Measurements from ENCODE around the gene TNFRSF18.
"Not testable (repeated sequence)": the region's sequence is repeated elsewhere in the genome, so short reads cannot be mapped to it uniquely, and the experiment has no call there.

The TNFRSF18 gene

DNA sequence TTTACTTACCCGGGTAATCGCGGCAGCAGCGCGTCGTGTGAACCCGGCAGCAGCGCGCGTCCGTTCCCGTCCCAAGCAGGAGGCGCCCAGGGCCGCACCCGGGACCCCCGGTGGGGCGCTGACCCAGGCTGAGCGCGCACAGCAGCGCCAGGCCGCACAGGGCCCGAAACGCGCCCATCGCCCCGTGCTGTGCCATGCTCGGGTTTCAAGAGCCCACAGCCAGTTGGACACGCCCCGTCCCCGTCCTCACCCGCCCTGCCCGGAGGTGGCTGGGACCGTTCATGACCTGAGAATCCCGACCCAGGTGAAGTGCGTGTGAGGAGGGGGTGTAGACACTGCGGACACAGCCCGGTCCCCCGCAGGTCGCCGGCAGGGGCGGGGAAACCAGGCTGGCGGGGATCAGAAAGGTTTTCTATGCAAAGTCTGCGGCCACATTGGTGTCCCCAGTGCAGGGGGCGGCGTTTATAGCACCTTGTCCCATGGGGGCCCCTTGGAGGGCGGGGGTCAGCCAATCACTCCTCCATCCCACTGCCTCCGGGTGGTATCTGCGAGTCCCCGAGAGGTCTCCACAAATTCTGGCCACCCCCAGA is at the start of gene TNFRSF18:
TSS of gene TNFRSF18 (minus strand) at position 217 of the 590 bp plus-strand sequence. CDS start at position 196, 21 bp downstream.
- ATAC-seq (ENCODE audit: low read depth) (peak; percentile 48), DNase-seq (ENCODE audit: low spot score in 2 of 2) (peak in 1 of 2 donors; percentile 59)
- Mint-ChIP-seq H3K4me1 (peaks cover 23% of the 10 kb centered on the region), H3K4me3 (peak within 1 kb of the TSS; percentile 80), H3K36me3 (no peaks in the 10 kb centered on the region), H3K27ac (peak within 1 kb of the TSS; percentile 47), H3K27me3 (peaks cover 7% of the 10 kb centered on the region), H3K9me3 (no peaks in the 10 kb centered on the region)

- peaks cover 19% of the 10 kb centered on the region for H3K36me3 Mint-ChIP-seq
- H3K27ac Mint-ChIP-seq = no peak overlapping the region
- peaks cover 13% of the 10 kb centered on the region for H3K4me1 Mint-ChIP-seq
- H3K9me3 Mint-ChIP-seq = no peaks in the 10 kb centered on the region
- DNase-seq (ENCODE audit: low spot score in 2 of 2) = no peak
- no peak for ATAC-seq (ENCODE audit: low read depth)
- H3K4me3 Mint-ChIP-seq = no peak overlapping the region
- H3K27me3 Mint-ChIP-seq = no peaks in the 10 kb centered on the region
Measured at GRCh38 chr1:1255611-1256010, 49.2 kb upstream of the TNFRSF18 start.

- Mint-ChIP-seq H3K4me3 (no peak overlapping the region), H3K36me3 (peaks cover 19% of the 10 kb centered on the region), H3K27me3 (no peaks in the 10 kb centered on the region), H3K27ac (no peak overlapping the region), H3K4me1 (peaks cover 10% of the 10 kb centered on the region), H3K9me3 (no peaks in the 10 kb centered on the region)
- ATAC-seq (ENCODE audit: low read depth) (no peak), DNase-seq (ENCODE audit: low spot score in 2 of 2) (no peak)
Measured at GRCh38 chr1:1255078-1255477, 48.7 kb upstream of the TNFRSF18 start.

GRCh38 chr1:1254667-1254998 is 48.2 kb upstream of the TNFRSF18 start:
- Mint-ChIP-seq H3K36me3 (peaks cover 15% of the 10 kb centered on the region), H3K9me3 (no peaks in the 10 kb centered on the region), H3K4me3 (no peak overlapping the region), H3K27me3 (no peaks in the 10 kb centered on the region), H3K4me1 (peaks cover 10% of the 10 kb centered on the region), H3K27ac (no peak overlapping the region)
- DNase-seq (ENCODE audit: low spot score in 2 of 2) = no peak
- ATAC-seq (ENCODE audit: low read depth) = no peak

GRCh38 chr1:1253972-1254666 is 47.7 kb upstream of the TNFRSF18 start:
- Mint-ChIP-seq H3K27ac (no peak overlapping the region), H3K27me3 (no peaks in the 10 kb centered on the region), H3K4me1 (peaks cover 11% of the 10 kb centered on the region), H3K9me3 (no peaks in the 10 kb centered on the region), H3K4me3 (no peak overlapping the region), H3K36me3 (peaks cover 15% of the 10 kb centered on the region)
- ATAC-seq (ENCODE audit: low read depth) = no peak
- no peak for DNase-seq (ENCODE audit: low spot score in 2 of 2)

DNA sequence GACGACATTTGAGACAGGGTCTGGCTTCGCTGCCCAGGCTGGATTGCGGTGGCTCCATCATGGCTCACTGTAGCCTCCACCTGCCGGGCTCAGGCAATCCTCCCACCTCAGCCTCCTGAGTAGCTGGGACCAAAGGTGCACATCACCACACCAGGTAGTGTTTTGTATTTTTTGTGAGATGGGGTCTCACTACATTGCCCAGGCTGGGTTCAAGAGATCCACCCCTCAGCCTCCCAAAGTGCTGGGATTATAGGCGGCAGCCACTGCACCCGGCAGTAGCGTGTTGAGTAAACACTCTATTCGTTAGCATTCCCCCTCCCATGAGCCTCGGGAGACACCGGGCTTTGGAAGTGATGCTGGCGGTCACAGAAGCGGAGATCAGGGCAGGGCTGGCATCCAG is 46.9 kb upstream of the TNFRSF18 start:
- no peak for DNase-seq (ENCODE audit: low spot score in 2 of 2)
- H3K27ac Mint-ChIP-seq = peak overlapping the region; percentile 60
- peaks cover 15% of the 10 kb centered on the region for H3K36me3 Mint-ChIP-seq
- no peaks in the 10 kb centered on the region for H3K27me3 Mint-ChIP-seq
- no peak overlapping the region for H3K4me3 Mint-ChIP-seq
- ATAC-seq (ENCODE audit: low read depth) = no peak
- H3K4me1 Mint-ChIP-seq = peaks cover 11% of the 10 kb centered on the region
- no peaks in the 10 kb centered on the region for H3K9me3 Mint-ChIP-seq

DNA sequence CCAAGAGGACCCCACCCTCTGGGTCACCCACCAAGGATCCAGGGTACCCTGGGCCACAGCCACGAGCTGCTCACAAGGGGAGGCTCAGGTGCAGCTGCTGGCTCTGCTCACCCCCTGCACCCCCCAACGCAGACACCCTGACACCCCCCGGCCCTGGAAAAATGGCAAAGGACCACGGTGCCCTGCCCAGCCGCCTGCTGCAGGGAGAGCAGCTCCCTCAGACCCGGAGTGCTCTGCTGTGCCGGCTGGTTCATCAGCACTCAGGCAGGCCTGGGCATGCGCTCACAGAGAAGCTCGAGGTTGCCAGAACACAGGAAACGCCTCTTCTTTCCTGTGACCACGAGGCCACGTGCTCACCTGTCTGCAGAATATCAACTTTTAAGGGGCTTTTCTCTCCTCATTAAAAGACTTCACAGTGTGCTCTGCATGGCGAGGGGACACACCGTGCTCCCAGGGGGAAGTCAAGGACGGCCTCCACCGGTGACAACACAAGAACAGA is 44.4 kb upstream of the TNFRSF18 start:
- H3K36me3 Mint-ChIP-seq = peaks cover 8% of the 10 kb centered on the region
- H3K4me3 Mint-ChIP-seq = no peak overlapping the region
- DNase-seq (ENCODE audit: low spot score in 2 of 2) (peak; percentile 63 to 65), ATAC-seq (ENCODE audit: low read depth) (peak; percentile 92)
- peaks cover 8% of the 10 kb centered on the region for H3K4me1 Mint-ChIP-seq
- peak overlapping the region; percentile 83 for H3K27ac Mint-ChIP-seq
- no peaks in the 10 kb centered on the region for H3K27me3 Mint-ChIP-seq
- H3K9me3 Mint-ChIP-seq = no peaks in the 10 kb centered on the region

GRCh38 chr1:1248009-1248913 is 41.9 kb upstream of the TNFRSF18 start:
- H3K27ac Mint-ChIP-seq = peak overlapping the region; percentile 58
- not testable (repeated sequence) for DNase-seq (ENCODE audit: low spot score in 2 of 2); H3K36me3 Mint-ChIP-seq; ATAC-seq (ENCODE audit: low read depth); H3K4me3 Mint-ChIP-seq; H3K4me1 Mint-ChIP-seq; H3K9me3 Mint-ChIP-seq; H3K27me3 Mint-ChIP-seq

- ATAC-seq (ENCODE audit: low read depth) (no peak), DNase-seq (ENCODE audit: low spot score in 2 of 2) (no peak)
- Mint-ChIP-seq H3K4me3 (no peak overlapping the region), H3K27me3 (no peaks in the 10 kb centered on the region), H3K36me3 (no peaks in the 10 kb centered on the region), H3K27ac (peak overlapping the region; percentile 58), H3K9me3 (no peaks in the 10 kb centered on the region), H3K4me1 (peaks cover 8% of the 10 kb centered on the region)
Measured at GRCh38 chr1:1247341-1247913, 41.0 kb upstream of the TNFRSF18 start.

GRCh38 chr1:1246577-1247340 is 40.4 kb upstream of the TNFRSF18 start, which contains the start of gene C1QTNF12:
Gene C1QTNF12, minus strand, starts transcription at chr1:1246722. Its CDS starts 32 bp downstream, at chr1:1246690.
- H3K9me3 Mint-ChIP-seq = no peaks in the 10 kb centered on the region
- H3K36me3 Mint-ChIP-seq = no peaks in the 10 kb centered on the region
- peak within 1 kb of the TSS; percentile 58 for H3K27ac Mint-ChIP-seq
- H3K4me1 Mint-ChIP-seq = peaks cover 8% of the 10 kb centered on the region
- DNase-seq (ENCODE audit: low spot score in 2 of 2) (no peak), ATAC-seq (ENCODE audit: low read depth) (no peak)
- H3K4me3 Mint-ChIP-seq = no peak within 1 kb of the TSS
- H3K27me3 Mint-ChIP-seq = no peaks in the 10 kb centered on the region

DNA sequence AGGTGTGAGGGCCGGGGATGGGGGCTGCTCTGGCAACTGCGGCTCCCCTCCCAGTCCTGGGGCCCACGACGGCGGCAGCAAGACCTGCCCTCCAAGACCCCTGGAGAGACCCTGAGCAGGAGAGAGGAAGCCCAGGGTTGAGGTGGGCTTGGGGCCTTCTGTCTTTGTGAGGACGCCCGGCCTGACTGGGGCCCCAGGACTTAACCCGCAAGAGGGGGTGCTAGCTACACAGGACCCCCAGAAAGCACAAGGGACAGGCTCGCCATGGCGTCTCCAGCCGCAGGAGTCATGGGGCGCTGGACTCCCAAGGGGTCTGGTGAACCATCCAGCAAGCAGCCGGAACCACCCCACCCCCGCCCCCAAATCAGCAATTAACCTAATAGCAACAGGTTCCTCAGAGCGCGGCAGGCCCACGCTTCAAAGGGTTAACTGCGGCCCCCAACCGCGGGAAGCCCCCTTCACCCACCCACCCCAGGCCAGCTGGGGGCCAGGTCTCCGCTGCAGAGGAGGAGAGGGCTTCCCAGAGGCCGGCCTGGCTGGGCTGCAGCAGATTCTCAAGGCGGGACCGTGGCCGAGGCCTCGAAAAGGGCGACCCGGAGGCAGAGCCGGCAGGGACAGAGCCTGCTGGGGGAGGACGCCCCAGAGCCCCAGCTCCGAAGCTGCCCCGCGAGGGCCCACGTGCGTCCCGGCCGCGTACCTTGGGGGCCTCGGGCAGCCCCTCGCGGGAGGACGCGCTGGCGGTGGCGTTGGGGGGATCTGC is 39.6 kb upstream of the TNFRSF18 start:
- H3K27ac Mint-ChIP-seq = no peak overlapping the region
- no peaks in the 10 kb centered on the region for H3K9me3 Mint-ChIP-seq
- DNase-seq (ENCODE audit: low spot score in 2 of 2) (no peak), ATAC-seq (ENCODE audit: low read depth) (no peak)
- H3K4me3 Mint-ChIP-seq = no peak overlapping the region
- H3K4me1 Mint-ChIP-seq = peaks cover 6% of the 10 kb centered on the region
- no peaks in the 10 kb centered on the region for H3K36me3 Mint-ChIP-seq
- peaks cover 2% of the 10 kb centered on the region for H3K27me3 Mint-ChIP-seq

DNA sequence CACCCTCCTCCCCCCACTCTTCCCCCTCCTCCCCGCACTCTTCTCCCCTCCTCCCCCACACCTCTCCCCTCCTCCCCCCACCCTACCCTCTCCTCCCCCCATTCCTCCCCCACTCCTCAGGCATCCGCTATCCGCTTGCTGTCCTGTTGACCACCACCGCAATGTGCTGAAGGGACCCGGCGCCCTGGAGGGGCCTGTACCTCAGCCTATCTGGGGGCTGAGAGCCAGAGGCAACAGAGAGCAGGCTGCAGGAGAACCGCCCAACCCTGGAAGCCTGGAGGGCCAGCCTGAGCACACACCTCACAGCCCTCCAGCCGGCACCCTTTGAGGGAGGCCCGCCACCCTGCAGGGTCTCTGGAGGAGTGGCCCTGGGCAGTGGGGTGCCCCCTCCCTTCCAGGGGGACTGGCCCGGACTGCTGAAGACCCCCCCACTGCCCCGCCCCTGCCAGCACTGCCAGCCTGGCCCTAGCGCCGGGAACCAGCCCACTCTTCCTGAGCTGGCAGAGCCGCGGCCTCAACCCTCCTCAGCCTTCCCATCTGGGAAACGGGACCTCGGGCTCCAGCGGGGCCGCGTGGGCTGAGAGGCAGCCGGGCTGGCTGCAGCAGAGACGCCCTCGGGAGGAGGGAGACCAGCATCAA is 38.9 kb upstream of the TNFRSF18 start:
- H3K9me3 Mint-ChIP-seq = no peaks in the 10 kb centered on the region
- no peak for DNase-seq (ENCODE audit: low spot score in 2 of 2)
- no peaks in the 10 kb centered on the region for H3K36me3 Mint-ChIP-seq
- H3K27me3 Mint-ChIP-seq = peaks cover 4% of the 10 kb centered on the region
- H3K4me1 Mint-ChIP-seq = peaks cover 5% of the 10 kb centered on the region
- no peak for ATAC-seq (ENCODE audit: low read depth)
- H3K4me3 Mint-ChIP-seq = no peak overlapping the region
- H3K27ac Mint-ChIP-seq = no peak overlapping the region

Measured in memory B cell (primary cell).